MM.1S (cell line): ENCODE results near the gene HPS6.
"Not testable (repeated sequence)": the region's sequence is repeated elsewhere in the genome, so short reads cannot be mapped to it uniquely, and the experiment has no call there.

Experiments used
- DNase-seq: peaks from one replicate; pipeline ENCODE4 v3.0.0-alpha.2; 2015
- H2AFZ ChIP-seq: fragments of 300-600 bp; sonication (generic); 2 replicates; pipeline ENCODE4 v1.6.0; 2016; ENCODE audit warnings: antibody characterized with exemption, low read length
- H3F3A ChIP-seq: fragments of 300-600 bp; sonication (generic); 2 replicates; pipeline ENCODE4 v1.6.1; 2016; ENCODE audit warnings: mild to moderate bottlenecking, antibody characterized with exemption, low read length, moderate library complexity, mixed read lengths; ENCODE audit not compliant: insufficient read depth
- H3K27ac ChIP-seq: fragments of 300-600 bp; sonication (generic); 2 replicates; pipeline ENCODE4 v1.5.1; 2016; ENCODE audit warnings: mild to moderate bottlenecking, low read length
- H3K27me3 ChIP-seq: fragments of 300-600 bp; sonication (generic); replicated peaks from 2 replicates; pipeline ENCODE4 v1.6.0; 2016; ENCODE audit warnings: low read length; ENCODE audit not compliant: insufficient read depth
- H3K36me3 ChIP-seq: fragments of 300-600 bp; sonication (generic); replicated peaks from 2 replicates; pipeline ENCODE4 v1.6.1; 2016; ENCODE audit warnings: mild to moderate bottlenecking, low read length, mixed read lengths; ENCODE audit not compliant: insufficient read depth
- H3K4me1 ChIP-seq: fragments of 300-600 bp; sonication (generic); 2 replicates; pipeline ENCODE4 v1.6.1; 2016; ENCODE audit warnings: low read length, mixed read lengths
- H3K4me2 ChIP-seq: fragments of 300-600 bp; sonication (generic); 2 replicates; pipeline ENCODE4 v1.6.0; 2016; ENCODE audit warnings: low read depth, low read length
- H3K4me3 ChIP-seq: fragments of 300-600 bp; sonication (generic); 2 replicates; pipeline ENCODE4 v1.5.1; 2016; ENCODE audit warnings: low read length, mixed read lengths
- H3K79me2 ChIP-seq: fragments of 300-600 bp; sonication (generic); 2 replicates; pipeline ENCODE4 v1.6.1; 2016; ENCODE audit warnings: mixed run types, low read length, mixed read lengths
- H3K9ac ChIP-seq: fragments of 300-600 bp; sonication (generic); 2 replicates; pipeline ENCODE4 v1.6.1; 2016; ENCODE audit warnings: low read length, mixed read lengths
- H3K9me2 ChIP-seq: fragments of 300-600 bp; sonication (generic); replicated peaks from 2 replicates; pipeline ENCODE4 v1.6.1; 2016; ENCODE audit warnings: mild to moderate bottlenecking, low read length, mixed read lengths; ENCODE audit not compliant: insufficient read depth
- H3K9me3 ChIP-seq: fragments of 300-600 bp; sonication (generic); replicated peaks from 2 replicates; pipeline ENCODE4 v1.6.1; 2016; ENCODE audit warnings: mild to moderate bottlenecking, low read length, mixed read lengths; ENCODE audit not compliant: insufficient read depth
- H4K20me1 ChIP-seq: fragments of 300-600 bp; sonication (generic); 2 replicates; pipeline ENCODE4 v1.6.1; 2016; ENCODE audit warnings: mild to moderate bottlenecking, low read length, moderate library complexity, mixed read lengths; ENCODE audit not compliant: insufficient read depth
- CTCF ChIP-seq: fragments of 300-600 bp; sonication (generic); IDR thresholded peaks from 2 replicates; pipeline ENCODE4 v1.5.1; 2016; ENCODE audit warnings: antibody characterized with exemption, low read length, mixed read lengths
- EZH2 ChIP-seq: fragments of 300-600 bp; sonication (generic); optimal IDR thresholded peaks from 2 replicates; pipeline ENCODE3; 2017; ENCODE audit warnings: low read depth, mild to moderate bottlenecking, antibody characterized with exemption, low read length, mixed read lengths
- EZH2phosphoT487 ChIP-seq: fragments of 300-600 bp; sonication (generic); IDR thresholded peaks from 2 replicates; pipeline ENCODE4 v1.6.1; 2018; ENCODE audit warnings: antibody characterized with exemption, low read length

HPS6 gene

GRCh38 chr10:102020938-102021337 lies 44.2 kb upstream of the HPS6 start:
- H3K9me3 ChIP-seq, result no peaks in the 10 kb centered on the region
- H2AFZ ChIP-seq, result no peak overlapping the region
- no peaks in the 10 kb centered on the region for H4K20me1 ChIP-seq
- H3K36me3 ChIP-seq, result no peaks in the 10 kb centered on the region
- no peak for DNase-seq
- H3K27me3 ChIP-seq, result no peaks in the 10 kb centered on the region
- no peaks in the 10 kb centered on the region for H3K4me1 ChIP-seq
- no peak overlapping the region for H3K4me3 ChIP-seq
- H3K79me2 ChIP-seq, result no peaks in the 10 kb centered on the region
- H3F3A ChIP-seq, result no peaks in the 10 kb centered on the region
- no peak for TF ChIP-seq EZH2phosphoT487
- TF ChIP-seq EZH2, result no peak
- TF ChIP-seq CTCF, result no peak
- H3K9ac ChIP-seq, result no peak overlapping the region
- H3K27ac ChIP-seq, result no peak overlapping the region
- no peaks in the 10 kb centered on the region for H3K9me2 ChIP-seq
- H3K4me2 ChIP-seq, result no peak overlapping the region

- TF ChIP-seq EZH2phosphoT487 (no peak), EZH2 (no peak), CTCF (no peak)
- Histone ChIP-seq H3F3A (no peaks in the 10 kb centered on the region), H3K4me1 (no peaks in the 10 kb centered on the region), H3K9me2 (no peaks in the 10 kb centered on the region), H3K79me2 (no peaks in the 10 kb centered on the region), H3K36me3 (no peaks in the 10 kb centered on the region), H2AFZ (no peak overlapping the region), H3K9ac (no peak overlapping the region), H3K9me3 (no peaks in the 10 kb centered on the region), H4K20me1 (no peaks in the 10 kb centered on the region), H3K4me2 (no peak overlapping the region), H3K4me3 (no peak overlapping the region), H3K27me3 (no peaks in the 10 kb centered on the region), H3K27ac (no peak overlapping the region)
- DNase-seq, result no peak
Measured at GRCh38 chr10:102024799-102025198, 40.4 kb upstream of the HPS6 start.

GRCh38 chr10:102027261-102027660 lies 37.9 kb upstream of the HPS6 start:
- Histone ChIP-seq H3K4me3 (no peak overlapping the region), H2AFZ (no peak overlapping the region), H3K9ac (no peak overlapping the region), H3K9me2 (no peaks in the 10 kb centered on the region), H3K27ac (no peak overlapping the region), H3K4me2 (no peak overlapping the region), H3K79me2 (no peaks in the 10 kb centered on the region), H3F3A (no peaks in the 10 kb centered on the region), H3K9me3 (no peaks in the 10 kb centered on the region), H3K27me3 (no peaks in the 10 kb centered on the region), H4K20me1 (no peaks in the 10 kb centered on the region), H3K36me3 (no peaks in the 10 kb centered on the region), H3K4me1 (no peaks in the 10 kb centered on the region)
- no peak for DNase-seq
- TF ChIP-seq EZH2phosphoT487 (no peak), CTCF (no peak)

GRCh38 chr10:102033787-102034186 lies 31.4 kb upstream of the HPS6 start:
- no peaks in the 10 kb centered on the region for H3K9me3 ChIP-seq
- no peak for TF ChIP-seq EZH2phosphoT487
- TF ChIP-seq CTCF, result no peak
- TF ChIP-seq EZH2, result no peak

GRCh38 chr10:102035807-102036206 lies 29.3 kb upstream of the HPS6 start:
- not testable (repeated sequence) for H3K4me2 ChIP-seq, H3K36me3 ChIP-seq, H3K9me3 ChIP-seq, H3K79me2 ChIP-seq, DNase-seq, H3K27ac ChIP-seq, H3K9ac ChIP-seq, H3K4me1 ChIP-seq, H4K20me1 ChIP-seq, H2AFZ ChIP-seq, H3K4me3 ChIP-seq, H3K9me2 ChIP-seq, H3K27me3 ChIP-seq, H3F3A ChIP-seq

More at GRCh38 chr10:102033787-102034186, 31.4 kb upstream of the HPS6 start:
- Histone ChIP-seq H3F3A (no peaks in the 10 kb centered on the region), H4K20me1 (no peaks in the 10 kb centered on the region), H2AFZ (no peak overlapping the region), H3K36me3 (no peaks in the 10 kb centered on the region), H3K9ac (no peak overlapping the region), H3K27me3 (no peaks in the 10 kb centered on the region), H3K4me1 (no peaks in the 10 kb centered on the region), H3K27ac (no peak overlapping the region), H3K4me2 (no peak overlapping the region), H3K79me2 (no peaks in the 10 kb centered on the region), H3K4me3 (no peak overlapping the region), H3K9me2 (no peaks in the 10 kb centered on the region)
- DNase-seq, result no peak
